ENCODE data around the gene PTTG1.

The PTTG1 gene

DNA sequence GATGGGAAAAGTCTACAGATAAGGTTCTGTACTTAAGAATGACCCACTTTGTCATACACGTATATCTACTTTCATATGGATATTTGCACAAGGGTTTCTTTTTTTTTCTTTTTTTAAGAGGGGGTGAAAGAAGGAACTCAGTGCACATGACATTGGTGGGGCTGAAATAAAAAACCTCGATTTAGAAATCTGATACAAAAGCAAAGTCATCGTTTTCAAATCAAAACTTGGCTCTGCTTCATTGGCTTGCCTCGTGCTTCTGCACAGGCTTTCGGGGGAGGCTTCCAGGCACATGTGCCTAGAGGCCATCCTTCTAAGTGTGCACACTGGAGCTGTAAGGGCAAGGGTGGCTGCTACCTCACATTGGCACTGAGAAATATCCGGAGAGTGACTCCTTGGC, 31.1 kb downstream of the PTTG1 start:
- DNase-seq (ENCODE audit: low read depth in 2 of 3, low spot score in 1 of 3) = no peak

GRCh38 chr5:160453751-160454150, 32.1 kb downstream of the PTTG1 start:
- DNase-seq (ENCODE audit: low read depth in 2 of 3, low spot score in 1 of 3) = no peak

- no peak for DNase-seq (ENCODE audit: low read depth in 2 of 3, low spot score in 1 of 3)
These were observed 33.9 kb downstream of the PTTG1 start for GRCh38 chr5:160455600-160455999.

DNA sequence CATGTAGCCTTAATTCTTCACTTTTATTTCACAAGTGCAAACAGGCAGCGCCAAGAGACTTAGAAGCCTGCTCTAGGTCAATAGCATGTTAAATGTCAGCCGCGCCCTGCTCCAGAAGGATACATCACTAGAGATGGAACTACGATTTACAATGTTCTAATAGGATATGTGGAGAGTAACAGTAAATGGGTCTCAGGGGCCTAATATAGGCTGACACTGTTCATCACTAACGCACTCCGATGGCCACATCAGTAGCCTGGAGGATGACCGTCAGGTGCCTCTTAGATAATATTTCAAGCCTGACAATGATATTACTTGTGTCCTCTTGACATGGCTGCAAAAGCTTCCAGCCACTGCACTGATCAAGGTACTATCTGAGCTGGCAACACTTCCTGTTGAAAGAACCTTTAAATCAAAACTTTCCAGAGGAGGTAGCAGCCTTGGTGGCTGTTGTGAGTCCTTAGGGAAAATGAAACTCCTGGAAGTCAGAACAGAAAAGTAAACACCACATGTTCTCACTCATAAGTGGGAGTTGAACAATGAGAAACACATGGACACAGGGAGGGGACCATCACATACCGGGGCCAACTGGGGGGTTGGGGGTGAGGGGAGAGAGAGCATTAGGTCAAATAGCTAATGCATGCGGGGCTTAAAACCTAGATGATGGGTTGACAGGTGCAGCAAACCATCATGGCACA, 35.0 kb downstream of the PTTG1 start:
- no peak for DNase-seq (ENCODE audit: low read depth in 2 of 3, low spot score in 1 of 3)

- DNase-seq (ENCODE audit: low read depth in 2 of 3, low spot score in 1 of 3) = no peak
These were observed 35.6 kb downstream of the PTTG1 start for GRCh38 chr5:160457252-160457651.

DNA sequence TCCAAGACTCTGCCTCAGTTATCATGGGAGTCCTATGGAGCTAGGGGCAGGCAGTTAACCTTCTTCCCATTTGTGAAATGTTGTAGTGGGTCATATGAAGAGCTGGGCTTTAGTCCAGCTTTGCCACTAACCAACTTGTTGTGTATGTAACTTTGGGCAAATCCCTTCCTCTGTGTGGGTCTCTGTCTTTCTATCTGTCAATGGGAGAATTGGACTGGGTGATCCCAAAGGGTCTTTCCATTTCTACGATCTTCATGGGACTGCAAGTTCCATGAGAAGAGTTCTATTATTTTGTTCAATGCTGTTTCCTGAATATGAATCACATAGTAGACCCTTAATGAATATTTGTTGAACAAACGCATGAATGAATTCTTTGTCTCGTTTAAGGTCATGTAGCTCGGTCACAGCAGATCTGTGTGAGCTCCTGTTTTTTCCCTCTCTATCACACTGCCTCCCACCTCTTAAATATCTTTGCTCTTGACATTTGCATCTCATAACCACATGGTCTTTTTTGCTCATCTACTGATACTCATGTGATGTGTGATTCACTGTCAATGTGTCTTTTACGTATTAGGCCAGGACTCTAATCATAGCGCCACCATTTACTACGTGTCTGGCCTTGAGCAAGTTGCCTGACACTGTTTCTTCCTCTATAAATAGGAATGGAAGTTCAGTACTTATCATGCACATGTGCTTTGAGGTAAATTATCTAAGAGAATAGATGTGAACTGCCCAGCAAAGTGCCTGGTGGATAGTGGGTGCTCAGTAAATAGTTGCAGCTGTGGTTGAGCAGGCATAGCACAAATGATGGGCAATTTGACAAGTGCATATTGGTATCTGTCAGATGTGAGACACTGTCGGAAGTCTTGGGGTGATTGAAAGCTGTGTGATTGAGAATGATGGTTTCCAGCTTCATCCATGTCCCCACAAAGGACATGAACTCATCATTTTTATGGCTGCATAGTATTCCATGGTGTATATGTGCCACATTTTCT, 37.4 kb downstream of the PTTG1 start:
- DNase-seq (ENCODE audit: low read depth in 2 of 3, low spot score in 1 of 3) = no peak

GRCh38 chr5:160460377-160461049, 38.9 kb downstream of the PTTG1 start:
- no peak for DNase-seq (ENCODE audit: low read depth in 2 of 3, low spot score in 1 of 3)

DNA sequence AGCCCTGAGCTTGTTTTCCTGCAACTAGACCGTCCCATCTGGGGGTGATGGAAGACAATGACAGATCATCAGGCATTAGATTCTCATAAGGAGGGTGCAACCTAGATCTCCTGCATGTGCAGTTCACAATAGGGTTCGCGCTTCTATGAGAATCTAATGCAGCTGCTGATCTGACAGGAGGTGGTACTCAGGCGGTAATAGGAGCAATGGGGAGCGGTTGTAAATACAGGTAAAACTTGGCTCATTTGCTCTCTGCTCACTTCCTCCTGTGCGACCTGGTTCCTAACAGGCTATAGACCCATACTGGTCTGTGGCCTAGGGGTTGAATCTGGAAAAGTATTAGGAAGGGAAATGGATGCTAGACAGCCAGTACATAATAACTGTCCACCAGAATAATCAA, 39.7 kb downstream of the PTTG1 start:
- no peak for DNase-seq (ENCODE audit: low read depth in 2 of 3, low spot score in 1 of 3)

DNA sequence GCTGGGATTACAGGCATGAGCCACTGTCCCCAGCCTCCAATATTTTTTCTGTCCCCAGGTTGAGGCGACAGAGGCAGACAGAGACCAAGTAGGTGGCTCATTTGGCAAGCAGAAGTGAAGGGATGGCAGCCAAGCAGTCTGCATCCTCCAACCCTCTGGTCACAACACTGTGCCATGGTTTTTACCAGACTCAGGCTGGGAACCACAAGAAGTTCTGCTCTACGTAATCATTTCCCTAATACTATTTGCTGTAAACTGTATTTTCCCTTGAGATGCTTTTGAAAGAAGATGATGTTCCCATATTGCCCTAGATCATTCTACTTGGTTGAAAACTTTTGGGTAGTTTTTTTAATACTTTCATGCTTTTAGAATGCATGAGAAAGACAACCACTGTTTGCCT, 40.5 kb downstream of the PTTG1 start:
- DNase-seq (ENCODE audit: low read depth in 2 of 3, low spot score in 1 of 3) = no peak

DNA sequence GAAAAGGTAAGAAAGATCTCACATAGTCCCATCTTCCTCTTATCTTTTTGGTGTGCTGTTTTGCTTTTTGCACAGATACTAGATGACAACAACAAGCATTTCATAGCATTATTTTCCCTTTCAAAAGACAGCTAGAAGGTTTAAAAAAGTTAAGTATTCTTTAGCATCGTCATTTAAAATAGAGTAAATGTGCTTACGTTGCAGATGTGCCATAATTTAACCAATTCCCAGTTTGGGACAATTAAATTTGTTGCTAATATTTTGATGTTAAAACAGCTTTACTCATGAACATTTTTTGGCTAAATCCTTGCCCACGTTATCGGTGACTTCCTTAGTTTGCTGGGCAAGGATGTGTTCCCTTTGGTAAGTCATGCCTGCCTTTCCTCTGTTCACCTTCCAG, 41.6 kb downstream of the PTTG1 start:
- no peak for DNase-seq (ENCODE audit: low read depth in 2 of 3, low spot score in 1 of 3)

- DNase-seq (ENCODE audit: low read depth in 2 of 3, low spot score in 1 of 3) = no peak
These were observed 42.2 kb downstream of the PTTG1 start for GRCh38 chr5:160463740-160464465.

DNA sequence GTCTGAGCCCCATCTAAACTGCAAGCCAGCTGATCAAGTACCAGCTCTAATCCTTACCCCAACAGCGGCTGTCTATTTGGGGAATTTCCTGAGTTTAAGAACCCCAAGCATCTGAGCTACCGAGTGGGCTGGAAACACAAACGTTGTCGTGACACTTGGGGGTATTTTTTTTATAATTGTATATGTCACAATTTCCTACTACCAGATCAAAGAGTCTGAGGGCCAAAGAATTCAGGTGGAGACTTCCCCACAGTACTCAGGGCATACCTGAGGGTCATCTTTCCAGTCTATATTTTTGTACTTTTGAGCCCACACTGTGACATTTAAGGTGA, 42.8 kb downstream of the PTTG1 start:
- DNase-seq (ENCODE audit: low read depth in 2 of 3, low spot score in 1 of 3) = no peak

DNA sequence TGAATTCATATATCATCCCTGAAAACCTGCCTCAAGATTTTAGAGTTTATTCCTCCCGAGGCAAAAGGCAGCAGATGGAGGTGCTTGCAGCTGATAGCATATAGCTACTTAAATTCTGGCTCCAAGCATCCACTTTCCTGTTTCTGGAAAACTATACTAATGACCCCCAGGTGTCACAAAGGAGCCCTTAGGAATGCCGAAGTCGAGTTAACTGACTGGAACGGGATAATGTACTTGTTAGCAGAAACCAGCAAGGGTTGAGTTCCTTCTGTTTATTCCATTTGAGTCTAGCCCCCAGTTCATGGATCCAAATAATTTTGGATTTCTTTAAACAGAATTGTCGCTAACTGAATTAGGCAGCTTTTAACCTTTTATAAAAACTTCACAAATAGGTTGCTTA, 44.5 kb downstream of the PTTG1 start:
- no peak for DNase-seq (ENCODE audit: low read depth in 2 of 3, low spot score in 1 of 3)

- no peak for DNase-seq (ENCODE audit: low read depth in 2 of 3, low spot score in 1 of 3)
These were observed 45.4 kb downstream of the PTTG1 start for GRCh38 chr5:160466889-160467554.

DNA sequence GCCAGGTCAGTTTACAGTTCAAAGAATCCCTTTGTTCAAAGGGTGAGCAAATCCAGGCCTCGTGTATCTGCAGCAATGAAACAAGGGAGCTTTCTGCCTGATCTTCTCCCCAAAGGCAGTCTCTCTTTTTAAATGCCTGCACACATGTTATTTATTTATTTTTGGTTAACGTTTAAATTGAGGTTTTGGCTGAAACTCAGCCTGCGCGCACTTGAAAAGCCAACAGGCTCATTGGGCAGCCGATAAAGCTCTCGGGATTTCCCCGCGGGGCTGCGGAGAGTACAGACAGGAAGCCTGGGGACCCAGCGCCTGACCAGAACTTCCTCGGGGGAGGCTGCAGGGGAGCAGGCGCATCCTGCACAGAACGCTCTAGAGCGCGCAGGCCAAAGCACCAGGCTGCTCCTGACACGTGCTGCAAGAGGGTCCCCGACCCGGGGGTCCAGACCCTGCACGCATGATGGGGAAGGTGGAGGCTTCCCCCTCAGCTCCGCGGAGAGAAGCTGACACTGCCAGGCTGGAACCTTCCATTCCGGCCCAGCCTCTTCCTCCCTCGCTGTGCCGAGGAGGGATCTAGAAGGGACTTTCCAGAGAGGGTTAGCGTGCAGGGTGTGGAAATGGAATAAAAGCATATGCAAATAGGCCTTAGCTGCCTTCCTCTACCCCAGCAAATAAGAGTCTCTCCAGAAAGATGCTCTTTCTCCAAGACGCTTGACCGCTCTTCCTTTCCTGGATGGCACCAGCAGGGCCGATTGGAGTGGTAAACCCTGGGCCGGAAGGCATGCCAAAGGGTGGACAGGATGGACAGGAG, 46.1 kb downstream of the PTTG1 start:
- peak; percentile 57 to 79 (median 75) for DNase-seq (ENCODE audit: low read depth in 2 of 3, low spot score in 1 of 3)

DNA sequence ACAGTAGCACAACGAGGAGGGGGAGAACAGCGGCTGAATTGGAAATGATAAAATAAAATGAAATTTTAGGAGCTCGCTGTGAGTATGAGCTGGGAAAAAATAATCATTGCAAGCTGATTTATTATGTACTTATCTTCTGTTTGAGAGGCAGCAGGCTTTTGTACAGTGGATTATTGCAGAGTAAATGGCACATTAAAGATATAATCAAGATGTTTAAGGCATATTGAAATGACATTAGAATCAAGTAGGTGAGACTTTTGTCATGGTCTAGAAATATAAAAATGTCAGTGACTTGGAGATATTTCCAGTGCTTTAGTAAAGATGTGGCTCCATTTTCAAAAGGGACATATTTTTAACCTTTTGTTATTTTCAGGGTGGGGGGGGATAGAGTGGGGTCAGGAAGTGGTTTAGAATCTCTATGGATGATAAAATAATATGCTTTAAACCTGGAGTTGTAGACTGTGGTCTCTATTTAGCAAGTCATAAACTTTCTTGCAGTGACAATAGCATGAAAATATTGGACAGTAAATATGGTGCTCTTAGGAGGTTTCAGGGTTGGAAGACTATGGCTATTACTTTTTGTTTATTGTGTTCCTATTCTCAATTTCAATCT, 46.8 kb downstream of the PTTG1 start:
- DNase-seq (ENCODE audit: low read depth in 2 of 3, low spot score in 1 of 3) = no peak

GRCh38 chr5:160469156-160470144, 47.8 kb downstream of the PTTG1 start:
- no peak for DNase-seq (ENCODE audit: low read depth in 2 of 3, low spot score in 1 of 3)
